Measurements from ENCODE around the gene TNNC2.
"Not testable (repeated sequence)": the region's sequence is repeated elsewhere in the genome, so short reads cannot be mapped to it uniquely, and the experiment has no call there.

TNNC2 gene

DNA sequence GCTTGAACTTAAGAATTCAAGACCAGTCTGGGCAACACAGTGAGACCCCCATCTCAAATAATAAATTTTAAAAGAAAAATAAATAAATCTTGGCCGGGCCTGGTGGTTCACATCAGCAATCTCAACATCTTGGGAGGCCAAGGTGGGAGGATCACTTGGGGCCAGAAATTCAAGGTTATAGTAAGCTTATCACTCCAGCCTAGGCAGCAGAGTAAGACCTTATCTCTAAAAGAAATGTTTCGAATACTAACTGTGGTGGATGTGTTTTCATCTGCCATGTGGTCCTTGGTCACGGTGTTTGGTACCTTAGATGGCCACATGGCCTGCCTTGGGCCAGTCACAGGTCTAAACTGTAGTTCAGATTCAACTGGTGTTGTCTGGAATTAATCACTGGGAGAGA, 8.9 kb downstream of the TNNC2 start:
- DNase-seq, result no peak

DNA sequence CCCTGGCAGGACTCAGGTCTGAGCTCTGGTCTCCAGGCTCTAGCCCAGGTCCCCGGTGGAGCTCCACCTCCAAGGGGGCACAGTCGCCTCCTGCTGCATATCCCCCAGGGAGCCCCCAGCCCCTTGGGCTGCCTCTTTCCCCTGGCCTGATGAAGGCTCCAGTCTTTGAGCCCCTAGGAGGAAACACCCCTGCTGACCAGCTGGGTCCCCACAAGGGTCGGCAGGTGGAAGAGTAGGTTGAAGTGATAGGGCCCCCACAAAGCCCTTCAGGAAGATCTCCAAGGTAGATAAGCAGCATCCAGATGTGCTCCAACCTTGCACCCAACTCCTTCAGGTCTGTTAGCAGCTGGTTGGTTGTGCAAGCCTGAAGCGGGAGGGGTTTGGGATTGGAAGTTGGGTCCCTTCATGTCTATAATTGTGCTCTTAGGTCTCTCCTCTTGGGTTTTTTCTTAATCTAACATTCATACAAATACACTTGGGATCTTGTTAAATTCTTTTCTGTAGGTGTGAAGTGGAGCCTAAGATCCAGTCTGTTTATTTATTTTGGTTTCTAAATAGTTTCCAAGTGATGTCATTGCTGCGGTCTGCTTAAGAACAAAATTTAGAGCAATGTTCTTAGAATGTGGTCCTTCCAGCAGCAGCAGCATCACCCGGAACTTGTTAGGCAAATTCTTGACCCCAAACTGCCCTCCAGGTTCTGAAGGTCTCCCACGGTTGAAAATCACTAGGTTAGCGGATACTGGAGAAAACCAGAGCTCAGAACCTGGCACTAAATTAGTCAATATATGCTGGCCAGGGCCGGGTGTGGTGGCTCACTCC, 9.5 kb downstream of the TNNC2 start:
- DNase-seq, result no peak

DNA sequence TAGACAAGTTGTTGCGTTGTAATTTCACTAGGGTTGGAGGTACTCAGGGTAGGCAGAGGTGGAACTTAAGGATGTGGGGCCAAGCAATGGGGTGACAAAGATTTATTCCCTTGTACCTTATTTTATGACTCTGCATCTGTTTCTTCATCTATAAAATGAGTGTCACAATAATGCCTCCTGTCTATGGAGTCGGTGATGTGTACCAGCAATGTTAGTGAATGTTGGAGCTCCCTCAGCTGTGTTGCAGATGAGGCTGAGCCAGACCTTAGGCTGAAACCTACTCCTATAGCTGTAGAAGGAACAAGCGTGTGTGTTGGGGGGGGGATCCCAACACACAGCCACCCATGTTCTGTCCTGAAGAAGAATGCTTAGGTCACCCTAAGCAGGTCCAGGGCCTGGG, 10.2 kb downstream of the TNNC2 start:
- no peak for DNase-seq

DNA sequence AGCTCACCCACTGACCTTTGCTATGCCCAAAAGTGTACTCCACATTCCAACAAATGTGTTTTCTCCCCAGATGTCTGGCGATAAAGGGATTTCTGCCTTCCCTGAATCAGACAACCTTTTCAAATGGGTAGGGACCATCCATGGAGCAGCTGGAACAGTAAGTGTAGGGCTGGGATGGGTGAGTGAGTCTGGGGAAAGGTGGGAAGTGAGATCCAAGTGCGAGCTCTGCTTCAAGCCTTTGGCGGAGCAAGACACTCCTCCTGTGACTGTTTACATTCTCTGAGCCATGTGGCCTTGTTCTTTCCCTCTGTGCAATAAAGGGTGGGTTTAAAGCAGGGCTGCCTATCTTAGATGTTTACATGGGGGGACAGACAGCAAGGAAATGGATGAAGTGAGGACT, 12.8 kb downstream of the TNNC2 start:
- DNase-seq, result no peak

DNA sequence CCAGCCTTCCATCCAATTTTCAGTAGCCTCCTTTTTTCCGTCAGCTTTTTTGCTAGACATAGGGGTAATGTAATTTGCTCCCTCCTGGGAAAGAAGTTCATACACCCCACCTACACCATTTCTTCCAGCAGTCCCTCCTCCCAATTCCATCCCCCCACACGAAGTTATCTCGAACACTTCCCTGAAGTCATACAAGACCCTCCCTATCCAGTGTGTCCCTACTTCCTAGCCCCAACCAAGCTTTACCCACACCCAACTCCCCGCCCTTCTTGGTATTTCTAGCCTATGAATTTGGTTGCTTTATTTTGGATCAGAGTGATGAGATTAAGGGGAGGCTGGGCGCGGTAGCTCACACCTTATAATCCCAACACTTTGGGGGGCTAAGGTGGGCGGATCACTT, 13.6 kb downstream of the TNNC2 start:
- no peak for DNase-seq

DNA sequence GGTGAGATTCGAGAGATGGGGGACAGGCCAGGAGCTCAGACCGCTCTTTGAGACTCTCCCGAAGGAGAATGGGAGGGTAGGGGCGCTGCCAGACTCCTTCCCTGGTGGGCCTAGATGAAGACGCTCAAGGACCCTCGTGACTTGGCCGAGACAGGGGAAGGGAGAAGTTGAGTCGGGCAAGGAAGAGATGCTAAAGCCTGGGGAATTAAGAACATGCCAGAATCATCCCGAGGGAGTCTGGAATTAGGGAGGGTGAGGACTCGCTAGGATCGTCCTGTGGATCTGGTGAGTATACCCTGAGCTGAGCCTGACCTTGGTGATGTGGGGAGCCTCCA, 14.1 kb downstream of the TNNC2 start:
- no peak for DNase-seq

DNA sequence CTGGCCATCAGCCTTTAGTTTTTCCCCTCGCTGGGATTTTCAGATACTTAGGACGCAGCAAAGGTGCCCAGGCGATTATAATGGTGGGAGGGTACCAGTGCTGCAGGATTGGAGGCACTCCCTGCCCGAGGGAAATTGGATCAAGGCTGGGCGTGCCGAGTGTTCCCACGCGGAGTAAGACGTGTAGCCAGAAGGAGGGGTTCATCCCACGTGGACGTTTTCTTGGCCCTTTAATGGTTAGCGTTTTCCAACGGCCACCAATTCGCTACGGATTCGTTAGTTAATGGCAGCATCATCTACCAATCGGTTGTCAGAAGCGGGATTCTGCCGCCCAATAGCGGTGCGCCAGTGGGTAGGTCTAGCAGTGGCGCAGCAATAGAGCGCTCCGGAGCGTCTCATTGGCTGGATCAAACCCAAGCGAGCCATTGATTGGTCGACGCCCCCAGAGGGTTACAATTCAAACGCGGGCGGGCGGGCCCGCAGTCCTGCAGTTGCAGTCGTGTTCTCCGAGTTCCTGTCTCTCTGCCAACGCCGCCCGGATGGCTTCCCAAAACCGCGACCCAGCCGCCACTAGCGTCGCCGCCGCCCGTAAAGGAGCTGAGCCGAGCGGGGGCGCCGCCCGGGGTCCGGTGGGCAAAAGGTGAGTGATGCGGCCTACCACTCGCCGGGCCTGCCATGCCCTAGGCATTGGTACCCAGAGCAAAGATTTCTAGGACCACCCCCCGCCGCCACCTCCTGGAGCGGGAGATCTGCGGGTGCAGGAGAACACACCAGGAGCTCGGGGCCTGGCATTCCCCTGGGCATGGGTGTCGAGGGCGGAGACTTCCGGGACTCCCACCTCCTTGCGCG, 14.7 kb downstream of the TNNC2 start, which contains the start of gene UBE2C:
TSS of gene UBE2C (plus strand) at position 488 of the 849 bp plus-strand sequence. CDS start at position 540, 52 bp downstream.
- peak; percentile 99 for DNase-seq

DNA sequence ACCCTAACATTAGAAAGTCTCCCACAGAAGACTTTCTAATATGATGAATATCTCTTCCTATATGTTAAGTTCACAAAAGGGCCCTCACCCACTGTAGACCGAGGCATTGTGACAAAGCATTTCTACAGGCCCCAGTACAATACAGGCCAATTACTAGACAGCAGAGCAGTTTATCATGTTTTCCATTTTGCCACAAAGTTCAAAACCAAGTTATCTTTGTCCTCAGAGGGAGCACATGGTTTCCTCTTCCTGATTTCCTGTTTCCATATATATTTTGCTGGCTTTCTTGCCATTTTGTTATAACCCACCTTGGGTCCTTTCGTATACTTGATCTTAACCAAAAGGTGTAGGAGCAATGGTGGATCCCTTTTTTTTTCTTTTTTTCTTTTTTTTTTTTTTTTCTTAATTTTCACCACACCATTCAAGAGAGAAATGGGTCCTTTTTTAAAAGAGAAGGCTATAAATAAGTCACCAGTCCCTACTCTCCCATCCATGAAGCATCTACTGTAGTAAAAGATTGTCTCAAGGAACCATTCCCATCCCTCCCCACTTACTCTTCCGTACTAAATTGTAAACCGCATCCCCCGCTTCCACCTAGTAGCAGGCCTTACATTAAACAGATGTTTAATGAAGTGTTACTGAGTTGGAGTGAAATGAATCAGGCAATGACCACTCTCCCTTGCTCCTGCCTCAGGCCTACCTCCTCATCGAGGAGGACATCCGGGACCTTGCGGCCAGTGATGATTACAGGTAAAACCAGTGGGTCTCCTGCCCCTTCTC, 16.7 kb downstream of the TNNC2 start:
- no peak for DNase-seq

DNA sequence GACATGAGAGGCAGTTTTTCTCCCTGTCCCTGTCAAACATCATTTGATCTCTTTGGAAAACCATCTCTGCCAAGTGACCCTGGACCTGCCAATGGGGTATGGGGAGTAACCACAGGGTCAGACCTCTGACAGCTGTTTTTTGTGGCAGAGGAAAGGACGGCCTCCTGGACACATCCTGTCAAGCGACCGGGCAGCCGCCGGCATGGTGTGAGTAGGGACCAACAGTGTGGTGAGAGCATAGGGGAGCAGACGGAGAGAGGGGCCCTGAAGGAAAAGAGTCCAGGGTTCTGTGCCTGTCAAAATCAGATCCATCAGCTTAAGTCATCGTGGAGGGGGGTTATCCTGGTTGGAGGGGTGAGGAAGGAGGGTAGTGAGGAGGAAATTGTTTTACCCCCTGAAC, 25.3 kb downstream of the TNNC2 start:
- no peak for DNase-seq

DNA sequence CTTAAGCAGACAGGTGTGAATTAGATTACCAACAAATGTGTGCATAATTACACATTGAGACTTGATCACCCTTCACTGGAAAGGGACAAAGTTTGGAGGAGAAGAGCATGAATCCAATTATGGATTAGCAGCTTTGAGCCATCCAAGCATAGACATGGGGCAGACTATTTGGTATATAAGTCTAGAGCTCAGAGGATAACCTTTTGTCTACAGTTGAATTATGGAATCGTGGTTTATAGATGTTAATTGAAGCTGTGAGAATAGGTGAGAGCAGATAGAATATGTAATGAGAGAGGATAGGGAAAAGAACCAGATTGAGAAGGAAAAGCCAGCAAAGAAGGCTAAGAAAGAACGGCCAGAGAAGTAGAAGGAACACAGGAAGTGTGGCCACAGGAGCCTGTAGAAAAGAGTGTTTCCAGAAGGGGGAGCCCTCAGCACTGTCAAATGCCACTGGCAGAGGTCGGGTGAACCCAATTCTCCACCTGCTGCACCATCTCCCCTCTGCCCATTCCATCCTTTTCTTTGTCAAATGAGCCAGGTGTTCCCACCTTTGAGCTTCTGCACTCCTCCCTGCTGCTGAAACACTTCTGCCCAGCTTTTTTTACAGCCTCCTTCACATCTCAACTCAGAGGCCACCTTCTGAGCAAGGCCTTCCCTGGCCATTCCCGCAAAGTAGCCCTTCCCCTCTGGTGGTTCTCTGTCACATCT, 28.0 kb downstream of the TNNC2 start:
- DNase-seq, result peak; percentile 38

DNA sequence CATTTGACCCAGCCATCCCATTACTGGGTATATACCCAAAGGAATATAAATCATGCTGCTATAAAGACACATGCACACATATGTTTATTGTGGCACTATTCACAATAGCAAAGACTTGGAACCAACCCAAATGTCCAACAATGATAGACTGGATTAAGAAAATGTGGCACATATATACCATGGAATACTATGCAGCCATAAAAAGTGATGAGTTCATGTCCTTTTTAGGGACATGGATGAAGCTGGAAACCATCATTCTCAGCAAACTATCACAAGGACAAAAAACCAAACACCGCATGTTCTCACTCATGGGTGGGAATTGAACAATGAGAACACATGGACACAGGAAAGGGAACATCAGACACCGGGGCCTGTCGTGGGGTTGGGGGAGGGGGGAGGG, 29.2 kb downstream of the TNNC2 start:
- not testable (repeated sequence) for DNase-seq

DNA sequence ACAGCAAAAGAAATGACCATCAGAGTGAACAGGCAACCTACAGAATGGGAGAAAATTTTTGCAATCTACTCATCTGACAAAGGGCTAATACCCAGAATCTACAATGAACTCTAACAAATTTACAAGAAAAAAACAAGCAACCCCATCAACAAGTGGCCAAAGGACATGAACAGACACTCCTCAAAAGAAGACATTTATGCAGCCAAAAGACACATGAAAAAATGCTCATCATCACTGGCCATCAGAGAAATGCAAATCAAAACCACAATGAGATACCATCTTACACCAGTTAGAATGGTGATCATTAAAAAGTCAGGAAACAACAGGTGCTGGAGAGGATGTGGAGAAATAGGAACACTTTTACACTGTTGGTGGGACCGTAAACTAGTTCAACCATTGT, 29.6 kb downstream of the TNNC2 start:
- DNase-seq, result not testable (repeated sequence)

DNA sequence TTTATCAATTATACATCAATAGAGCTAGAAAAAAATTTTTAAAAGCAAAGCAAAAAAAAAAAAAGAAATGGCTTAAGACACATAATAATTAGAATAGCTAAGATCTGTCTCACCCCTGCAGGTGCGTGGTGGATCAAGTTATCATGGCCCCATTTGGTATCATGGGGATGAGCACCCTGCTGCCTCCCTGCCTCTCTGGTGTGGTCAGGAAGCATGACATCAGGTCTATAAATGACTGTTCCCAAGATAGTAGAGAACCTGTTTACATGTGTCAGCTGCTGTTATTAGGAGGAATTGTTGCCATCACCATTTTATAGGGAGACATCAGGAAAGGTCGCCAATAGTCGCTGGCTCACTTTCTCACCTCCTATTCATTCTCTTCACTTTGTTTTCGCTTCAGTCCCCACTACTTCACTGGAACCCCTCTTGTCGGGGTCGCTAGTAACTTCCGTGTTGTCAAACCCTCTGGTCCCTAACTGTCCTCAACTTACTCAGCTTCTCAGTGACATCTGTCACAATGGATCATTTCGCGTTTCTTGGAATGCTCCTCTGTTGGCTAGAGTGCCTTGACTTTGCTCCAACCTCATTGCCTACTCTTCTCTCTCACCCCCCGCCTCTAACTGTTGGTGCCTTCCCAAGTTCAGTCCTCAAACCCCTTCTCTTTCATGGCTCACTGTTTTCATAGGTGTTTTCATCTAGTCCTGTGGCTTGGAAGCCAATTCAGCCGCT, 30.6 kb downstream of the TNNC2 start:
- DNase-seq, result no peak

DNA sequence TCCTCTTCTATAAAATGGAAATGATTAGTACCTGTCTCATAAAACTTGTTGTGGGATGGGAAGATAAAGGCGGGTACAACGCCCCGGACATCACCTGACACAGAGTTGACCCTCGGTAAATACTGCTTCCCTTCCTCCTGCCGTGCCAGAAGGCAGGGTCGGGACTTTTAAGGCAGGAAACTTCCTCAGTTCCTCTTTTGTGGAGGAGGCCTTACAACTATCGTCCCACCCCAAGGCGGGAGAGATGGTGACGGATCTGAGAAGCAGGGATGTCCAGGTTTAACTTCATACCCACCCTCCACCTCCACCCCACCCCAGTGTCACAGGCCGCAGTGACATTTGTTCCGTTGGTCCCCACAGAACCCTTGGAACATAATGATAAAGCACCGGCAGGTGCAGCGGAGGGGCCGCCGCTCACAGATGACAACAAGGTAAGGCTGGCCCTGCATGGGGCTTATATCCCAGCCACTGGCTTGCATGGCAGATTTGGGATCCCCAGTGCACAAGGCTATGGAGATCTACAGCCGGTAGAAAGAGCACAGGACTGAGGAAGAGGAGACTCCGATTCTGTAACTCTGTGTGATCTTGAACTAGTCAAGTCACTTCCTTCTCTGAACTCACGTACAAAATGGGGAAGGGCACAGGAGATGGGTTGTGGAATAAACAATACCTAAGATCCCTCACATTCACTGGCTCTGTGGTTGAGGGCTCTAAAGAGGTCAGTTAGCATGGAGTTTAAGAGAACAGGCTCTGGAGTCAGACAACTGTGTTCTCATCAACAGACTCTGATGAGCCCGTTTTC, 34.6 kb downstream of the TNNC2 start:
- no peak for DNase-seq

DNA sequence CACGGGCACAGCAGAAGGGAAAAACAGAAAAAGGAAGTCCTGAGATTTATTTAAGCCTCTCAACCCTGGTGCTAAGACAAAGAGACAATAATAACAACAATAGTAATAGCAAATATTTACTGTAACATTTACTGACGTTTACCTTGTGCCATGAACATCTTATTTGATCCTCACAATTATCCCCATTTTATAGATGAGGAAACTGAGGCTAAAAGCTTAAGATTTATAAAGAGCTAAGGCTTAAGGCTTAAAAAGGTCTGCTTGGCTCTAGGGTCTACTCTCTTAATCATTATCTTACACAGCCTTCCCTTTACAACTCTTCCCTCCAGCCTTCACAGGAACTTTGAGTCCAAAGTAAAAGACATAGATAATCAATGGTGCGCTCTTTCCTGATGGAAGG, 38.8 kb downstream of the TNNC2 start:
- no peak for DNase-seq

DNA sequence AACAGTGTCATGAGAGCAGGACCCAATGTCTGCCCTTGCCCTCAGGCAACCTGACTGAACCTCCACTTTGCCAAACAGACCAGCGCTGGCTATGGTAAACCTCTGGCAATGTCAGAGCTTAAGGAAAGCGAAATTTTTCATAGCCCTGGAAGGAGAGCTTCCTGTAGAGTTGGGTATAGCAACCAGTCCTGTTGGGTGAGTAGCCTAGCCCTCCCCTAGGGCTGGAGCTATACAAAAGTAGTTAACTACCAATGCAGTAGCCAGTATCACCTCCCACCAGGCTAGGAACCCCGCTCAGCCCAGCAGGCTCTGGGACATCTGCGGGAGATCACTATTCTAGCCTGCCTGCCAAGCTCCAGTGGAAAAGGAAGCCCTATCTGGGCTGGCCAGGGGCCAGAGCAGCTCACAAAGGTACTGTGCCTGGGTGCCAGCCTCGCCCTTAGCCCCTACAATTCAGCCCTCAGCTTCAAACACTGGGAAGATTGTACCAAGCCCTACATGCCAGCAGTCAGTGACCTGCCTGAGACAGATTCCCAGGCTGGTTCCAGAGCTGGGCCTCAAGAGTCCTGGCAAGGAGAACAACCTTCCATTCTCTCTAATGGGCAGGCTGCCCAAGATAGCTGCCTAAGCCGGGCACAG, 43.3 kb downstream of the TNNC2 start:
- peak; percentile 38 for DNase-seq

DNA sequence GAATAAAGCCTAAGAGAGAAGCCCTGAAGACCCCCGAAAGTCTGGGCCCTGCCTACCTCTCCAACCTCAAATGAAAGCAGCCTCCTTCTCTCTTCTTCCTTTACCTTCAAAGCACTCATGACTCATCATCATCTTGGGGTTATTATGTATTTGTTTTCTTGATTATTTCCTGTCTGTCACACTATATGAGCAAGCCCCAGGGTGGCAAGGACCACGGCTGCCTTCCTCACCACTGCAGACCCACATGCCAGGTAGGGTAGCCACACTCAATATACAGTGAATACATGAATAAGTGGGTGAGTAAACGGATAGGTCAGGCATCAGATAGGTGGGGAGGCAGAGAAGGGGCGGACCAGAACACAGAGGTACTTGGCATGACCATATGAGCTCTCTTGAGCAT, 44.2 kb downstream of the TNNC2 start:
- DNase-seq, result no peak

DNA sequence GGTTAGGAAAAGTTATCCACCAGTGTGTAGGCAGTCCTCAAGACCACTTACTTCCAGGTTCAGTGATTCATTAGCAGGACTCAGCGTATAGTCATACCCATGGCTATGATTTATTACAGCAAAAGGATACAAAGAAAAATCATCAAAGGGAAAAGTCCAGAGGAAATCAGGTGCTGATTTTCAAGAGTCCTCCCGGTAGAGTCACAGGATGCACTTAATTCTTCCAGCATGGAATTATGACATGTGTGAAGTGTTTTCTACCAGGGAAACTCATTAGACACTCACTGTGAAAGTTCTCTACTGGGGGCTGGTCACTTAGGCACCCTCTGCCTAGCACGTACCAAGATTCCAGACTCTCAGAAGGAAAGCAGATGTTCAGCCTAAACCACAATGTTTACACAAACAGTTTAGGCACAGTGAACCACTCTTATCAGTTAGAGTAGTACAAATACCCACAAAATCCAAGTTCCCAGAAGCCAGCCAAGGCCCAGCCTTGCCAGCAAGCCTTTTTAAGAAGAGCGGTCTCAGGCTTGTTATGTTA, 45.7 kb downstream of the TNNC2 start:
- DNase-seq, result no peak

DNA sequence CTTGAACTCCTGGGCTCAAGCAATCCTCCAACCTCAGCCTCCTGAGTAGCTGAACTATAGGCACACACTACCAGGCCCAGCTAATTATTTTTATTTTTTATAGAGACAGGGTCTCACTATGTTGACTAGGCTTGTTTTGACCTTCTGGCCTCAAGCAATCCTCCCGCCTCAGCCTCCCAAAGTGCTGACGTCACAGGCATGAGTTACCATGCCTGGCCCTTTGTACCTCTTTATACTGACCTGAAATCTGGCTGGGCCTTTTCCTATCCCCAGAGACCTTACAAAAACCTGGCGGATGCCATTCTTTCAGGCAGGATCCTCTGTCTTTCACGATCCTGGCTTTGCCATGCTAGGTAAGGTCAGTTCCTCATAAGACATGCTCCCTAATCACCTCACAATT, 47.0 kb downstream of the TNNC2 start:
- DNase-seq, result no peak

All from NCI-H2029 (cell line).